AG04450 (cell line): ENCODE data around the gene PSMD12. TPM values are rescaled to one million over a fixed set of nuclear protein-coding genes. Genes with fewer than 3 reads are reported as not detected.
"Not testable (repeated sequence)": the region's sequence is repeated elsewhere in the genome, so short reads cannot be mapped to it uniquely, and the experiment has no call there.

Experiments used
- CTCF ChIA-PET: fragments of 300-600, 350-600 bp; formaldehyde crosslinking; extraction: SDS; loops from one replicate; lab custom pipeline; 2022; ENCODE audit warnings: antibody characterized with exemption, inconsistent platforms; lab: Charles Lee
- POLR2A ChIA-PET: fragments of 350-600 bp; formaldehyde crosslinking; extraction: SDS; loops from one replicate; lab custom pipeline; 2021; ENCODE audit warnings: antibody characterized with exemption, inconsistent platforms; lab: Yijun Ruan, JAX
- DNase-seq: peaks from one replicate; pipeline ENCODE4 v3.0.0-alpha.2; 2011; ENCODE audit warnings: low read depth, low spot score
- H3K27ac ChIP-seq: one replicate; pipeline ENCODE4 v1.5.1; 2012; ENCODE audit warnings: low read depth, low read length, control low read depth
- H3K27me3 ChIP-seq: one replicate; pipeline ENCODE4 v1.6.0; 2012; ENCODE audit warnings: low read length; ENCODE audit not compliant: control insufficient read depth, insufficient read depth
- H3K4me3 ChIP-seq: 2 replicates; pipeline ENCODE4 v1.5.1; 2011; ENCODE audit warnings: mild to moderate bottlenecking, low read depth, low read length, control low read depth
- H3K9me3 ChIP-seq: 2 replicates; pipeline ENCODE4 v1.5.1; 2012; ENCODE audit warnings: low read length; ENCODE audit not compliant: control insufficient read depth, insufficient read depth
- CTCF ChIP-seq: IDR thresholded peaks from 2 replicates; pipeline ENCODE4 v1.5.1; 2011; ENCODE audit warnings: low read depth, low read length, control low read depth, inconsistent platforms
- polyA plus RNA-seq: library from polyadenylated mRNA; depleted of rRNA; stranded (reverse); fragments of >200 nt; gene quantifications from 2 replicates; pipeline ENCODE4 v1.2.3, GENCODE V29; 2011

Gene PSMD12
- polyA plus RNA-seq, 1 experiment = 42.1 TPM

DNA sequence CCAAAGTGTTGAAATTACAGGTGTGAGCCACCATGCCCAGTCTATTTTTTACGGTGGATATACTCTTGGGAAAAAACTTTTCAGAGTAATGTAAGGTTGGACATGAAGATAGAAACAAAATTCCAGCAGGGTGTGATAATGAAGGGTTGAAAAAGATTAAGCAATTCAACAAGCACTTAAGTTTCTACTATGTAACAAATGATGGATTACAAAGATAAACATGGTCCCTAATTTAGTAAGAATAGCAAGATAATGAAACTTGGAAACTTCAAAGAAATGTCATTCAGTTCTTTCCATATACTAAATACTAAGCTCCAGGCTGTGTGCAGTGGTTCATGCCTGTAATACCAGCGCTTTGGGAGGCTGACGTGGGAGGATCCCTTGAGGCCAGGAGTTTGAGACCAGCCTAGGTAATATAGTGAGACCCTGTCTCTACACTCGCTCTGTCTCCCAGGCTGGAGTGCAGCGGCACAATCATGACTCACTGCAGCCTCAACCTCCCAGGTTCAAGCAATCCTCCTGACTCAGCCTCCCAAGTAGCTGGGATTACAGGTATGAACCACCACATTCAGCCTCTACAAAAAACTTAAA lies 31.0 kb downstream of the PSMD12 start:
- CTCF ChIA-PET = interaction anchor here (0.7 kb wide), 1 partner anchor 14 kb away, joined by 6 read pairs; no protein-coding TSS in a partner anchor
- no peak for DNase-seq
- POLR2A ChIA-PET = no interaction called here
- Histone ChIP-seq H3K27me3 (no peaks in the 10 kb centered on the region), H3K9me3 (no peaks in the 10 kb centered on the region), H3K4me3 (no peak overlapping the region), H3K27ac (no peak overlapping the region)
- no peak for TF ChIP-seq CTCF

- H3K27me3 ChIP-seq, H3K9me3 ChIP-seq, POLR2A ChIA-PET, H3K4me3 ChIP-seq, DNase-seq, H3K27ac ChIP-seq: not testable (repeated sequence)
- CTCF ChIA-PET = interaction anchor here (1.1 kb wide), 1 partner anchor 59 kb away, joined by 3 read pairs; no protein-coding TSS in a partner anchor
These were observed 34.2 kb downstream of the PSMD12 start for GRCh38 chr17:67332162-67332508.

GRCh38 chr17:67331381-67332161 lies 34.8 kb downstream of the PSMD12 start:
- H3K27me3 ChIP-seq, H3K4me3 ChIP-seq, POLR2A ChIA-PET, H3K27ac ChIP-seq, H3K9me3 ChIP-seq, DNase-seq: not testable (repeated sequence)
- CTCF ChIA-PET = interaction anchor here (1.1 kb wide), 1 partner anchor 58 kb away, joined by 3 read pairs; no protein-coding TSS in a partner anchor

DNA sequence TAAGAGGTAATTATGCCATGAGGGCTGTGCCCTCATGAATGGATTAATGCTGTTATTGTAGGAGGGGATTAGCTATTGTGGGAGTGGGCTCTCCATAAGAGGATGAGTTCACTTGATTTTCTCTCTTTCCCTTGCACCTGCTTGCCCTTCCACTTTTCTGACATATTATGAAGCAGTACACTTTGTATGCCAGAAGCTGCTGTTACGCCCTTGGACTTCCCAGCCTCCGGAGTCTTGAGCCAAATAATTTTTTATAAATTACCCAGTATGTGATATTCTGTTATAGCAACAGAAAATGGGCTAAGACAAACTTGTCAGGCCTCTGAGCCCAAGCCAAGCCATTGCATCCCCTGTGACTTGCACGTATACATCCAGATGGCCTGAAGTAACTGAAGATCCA lies 38.4 kb downstream of the PSMD12 start:
- TF ChIP-seq CTCF = no peak
- H3K4me3 ChIP-seq = no peak overlapping the region
- no peak for DNase-seq
- POLR2A ChIA-PET = no interaction called here
- peaks cover 2% of the 10 kb centered on the region; the same call in 1 of the 2 replicates for H3K9me3 ChIP-seq
- H3K27ac ChIP-seq = no peak overlapping the region
- CTCF ChIA-PET = no interaction called here
- no peaks in the 10 kb centered on the region for H3K27me3 ChIP-seq

DNA sequence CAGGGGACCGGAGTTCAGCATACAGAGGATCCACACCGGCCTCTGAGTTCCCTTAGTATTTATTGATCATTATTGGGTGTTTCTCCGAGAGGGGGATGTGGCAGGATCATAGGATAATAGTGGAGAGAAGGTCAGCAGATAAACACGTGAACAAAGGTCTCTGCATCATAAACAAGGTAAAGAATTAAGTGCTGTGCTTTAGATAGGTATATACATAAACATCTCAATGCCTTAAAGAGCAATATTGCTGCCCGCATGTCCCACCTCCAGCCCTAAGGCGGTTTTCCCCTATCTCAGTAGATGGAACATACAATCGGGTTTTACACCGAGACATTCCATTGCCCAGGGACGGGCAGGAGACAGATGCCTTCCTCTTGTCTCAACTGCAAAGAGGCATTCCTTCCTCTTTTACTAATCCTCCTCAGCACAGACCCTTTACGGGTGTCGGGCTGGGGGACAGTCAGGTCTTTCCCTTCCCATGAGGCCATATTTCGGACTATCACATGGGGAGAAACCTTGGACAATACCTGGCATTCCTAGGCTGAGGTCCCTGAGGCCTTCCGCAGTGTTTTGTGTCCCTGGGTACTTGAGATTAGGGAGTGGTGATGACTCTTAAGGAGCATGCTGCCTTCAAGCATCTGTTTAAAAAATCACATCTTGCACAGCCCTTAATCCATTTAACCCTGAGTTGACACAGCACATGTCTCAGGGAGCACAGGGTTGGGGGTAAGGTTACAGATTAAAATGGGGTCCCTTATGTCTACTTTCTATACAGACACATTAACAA lies 39.2 kb downstream of the PSMD12 start:
- POLR2A ChIA-PET, H3K9me3 ChIP-seq, H3K27ac ChIP-seq, DNase-seq, H3K4me3 ChIP-seq, H3K27me3 ChIP-seq, CTCF ChIA-PET: not testable (repeated sequence)

GRCh38 chr17:67326440-67326839 lies 39.9 kb downstream of the PSMD12 start:
- no peak overlapping the region for H3K27ac ChIP-seq

More at GRCh38 chr17:67326440-67326839, 39.9 kb downstream of the PSMD12 start:
- Histone ChIP-seq H3K9me3 (peaks cover 2% of the 10 kb centered on the region; the same call in 1 of the 2 replicates), H3K27me3 (no peaks in the 10 kb centered on the region), H3K4me3 (no peak overlapping the region)
- ChIA-PET CTCF (no interaction called here), POLR2A (no interaction called here)
- no peak for TF ChIP-seq CTCF
- DNase-seq = no peak
